ENCODE results near the gene SHANK1.

Gene SHANK1

DNA sequence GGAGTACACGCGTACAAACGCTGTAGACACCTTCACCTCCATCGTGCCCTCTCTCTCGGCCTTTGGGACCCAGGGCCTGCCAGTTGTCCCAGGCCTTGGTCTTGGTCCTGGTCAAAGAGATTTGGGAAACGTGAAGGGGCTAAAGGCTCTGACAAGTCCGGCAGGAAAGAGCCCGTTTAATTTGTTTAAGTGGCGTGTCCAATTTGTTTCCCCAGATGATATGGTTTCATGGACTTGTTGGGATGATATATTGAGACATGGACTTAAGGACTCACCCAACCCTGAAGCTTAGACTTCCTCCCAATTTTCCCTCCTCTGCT lies 6.3 kb upstream of the SHANK1 start:
- no peak for DNase-seq

DNA sequence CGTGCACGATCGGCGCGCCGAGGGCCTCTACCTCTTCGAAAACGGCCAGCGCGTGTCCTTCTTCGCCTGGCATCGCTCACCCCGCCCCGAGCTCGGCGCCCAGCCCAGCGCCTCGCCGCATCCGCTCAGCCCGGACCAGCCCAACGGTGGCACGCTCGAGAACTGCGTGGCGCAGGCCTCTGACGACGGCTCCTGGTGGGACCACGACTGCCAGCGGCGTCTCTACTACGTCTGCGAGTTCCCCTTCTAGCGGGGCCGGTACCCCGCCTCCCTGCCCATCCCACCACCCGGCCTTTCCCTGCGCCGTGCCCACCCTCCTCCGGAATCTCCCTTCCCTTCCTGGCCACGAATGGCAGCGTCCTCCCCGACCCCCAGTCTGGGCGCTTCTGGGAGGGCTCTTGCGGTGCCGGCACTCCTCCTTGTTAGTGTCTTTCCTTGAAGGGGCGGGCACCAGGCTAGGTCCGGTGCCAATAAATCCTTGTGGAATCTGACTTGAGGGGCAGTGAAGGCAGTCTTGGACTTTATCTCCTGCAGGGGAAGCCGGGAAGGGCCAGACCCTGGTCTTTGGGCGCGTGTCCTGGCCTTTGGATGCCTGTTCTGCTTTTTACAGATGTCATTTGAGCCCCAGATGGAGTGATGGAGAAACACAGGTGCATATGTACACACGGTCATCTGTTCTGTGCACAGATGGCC lies 5.8 kb upstream of the SHANK1 start:
- no peak for DNase-seq

DNA sequence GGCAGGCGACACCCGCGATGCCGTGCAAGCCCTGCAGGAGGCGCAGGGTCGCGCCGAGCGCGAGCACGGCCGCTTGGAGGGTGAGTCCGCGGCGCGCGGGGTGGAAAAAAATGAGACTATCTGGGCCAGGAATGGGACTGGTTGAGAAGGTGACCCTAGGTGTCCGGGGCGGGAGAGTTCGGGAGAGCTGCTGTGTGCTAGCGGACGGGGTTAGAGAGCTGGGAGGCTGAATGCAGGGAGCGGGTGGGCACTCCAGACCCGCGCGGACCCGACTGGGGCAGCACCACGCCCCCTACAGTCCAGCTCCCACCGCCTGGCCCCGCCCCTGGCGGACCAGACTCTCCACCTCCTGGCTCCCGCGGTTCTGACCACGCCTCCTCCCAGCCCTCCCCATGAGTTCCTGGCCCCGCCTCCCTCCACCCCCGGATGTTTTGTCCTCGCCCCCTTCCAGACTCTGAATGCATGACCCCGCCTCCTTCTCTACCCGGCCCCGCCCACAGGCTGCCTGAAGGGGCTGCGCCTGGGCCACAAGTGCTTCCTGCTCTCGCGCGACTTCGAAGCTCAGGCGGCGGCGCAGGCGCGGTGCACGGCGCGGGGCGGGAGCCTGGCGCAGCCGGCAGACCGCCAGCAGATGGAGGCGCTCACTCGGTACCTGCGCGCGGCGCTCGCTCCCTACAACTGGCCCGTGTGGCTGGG lies 5.1 kb upstream of the SHANK1 start:
- no peak for DNase-seq

DNA sequence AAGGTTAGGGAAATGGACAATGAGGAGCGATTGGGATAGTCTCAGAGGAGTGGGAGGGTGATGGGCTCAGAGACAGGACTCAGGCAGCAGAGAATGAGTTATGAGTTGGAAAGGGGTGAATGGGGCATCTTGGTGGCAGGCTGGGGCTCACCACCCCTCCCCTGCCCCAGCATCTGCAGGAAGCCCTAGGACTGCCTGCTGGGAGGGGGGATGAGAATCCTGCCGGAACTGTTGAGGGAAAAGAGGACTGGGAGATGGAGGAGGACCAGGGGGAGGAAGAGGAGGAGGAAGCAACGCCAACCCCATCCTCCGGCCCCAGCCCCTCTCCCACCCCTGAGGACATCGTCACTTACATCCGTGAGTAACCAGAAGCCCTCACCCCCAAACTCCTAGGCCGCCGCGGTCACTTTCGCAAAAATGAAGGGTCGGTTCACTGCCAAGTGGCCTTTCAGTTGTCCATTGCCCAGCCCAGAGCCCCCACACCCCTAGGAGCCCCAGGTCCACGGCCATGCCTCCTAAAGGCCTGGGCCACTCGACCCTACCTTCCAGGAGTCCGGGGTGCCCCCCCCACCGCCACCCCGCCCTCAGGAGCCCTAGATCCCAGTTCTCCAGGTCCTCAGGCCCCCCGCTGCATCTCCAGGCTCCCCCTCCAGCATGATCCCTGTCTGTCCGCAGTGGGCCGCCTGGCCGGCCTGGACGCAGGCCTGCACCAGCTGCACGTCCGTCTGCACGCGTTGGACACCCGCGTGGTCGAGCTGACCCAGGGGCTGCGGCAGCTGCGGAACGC lies 4.3 kb upstream of the SHANK1 start:
- no peak for DNase-seq

DNA sequence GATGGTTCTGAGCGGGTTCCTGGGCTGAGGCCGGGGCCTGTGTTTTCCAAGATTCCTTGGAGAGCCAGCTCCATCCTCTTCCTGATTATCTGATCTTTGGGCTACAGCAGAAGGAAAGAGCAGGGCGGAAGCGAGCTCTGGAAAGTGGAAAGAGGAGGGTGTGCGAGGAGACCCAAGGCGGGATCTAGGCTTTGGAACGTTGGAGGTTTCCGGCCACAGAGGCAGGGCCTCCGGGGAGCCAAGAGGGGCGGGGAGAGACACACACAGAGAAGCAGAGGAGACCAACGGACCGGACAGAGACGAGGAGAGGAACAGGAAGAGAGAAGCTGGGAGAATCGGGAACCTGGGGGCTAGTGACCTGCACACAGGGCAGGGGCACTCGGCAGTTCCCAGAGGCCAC lies 3.5 kb upstream of the SHANK1 start, which contains the start of gene CLEC11A:
CLEC11A (plus strand) TSS at position 296 of the 400 bp plus-strand sequence. CDS start 162 bp downstream, outside the sequence.
- no peak for DNase-seq

DNA sequence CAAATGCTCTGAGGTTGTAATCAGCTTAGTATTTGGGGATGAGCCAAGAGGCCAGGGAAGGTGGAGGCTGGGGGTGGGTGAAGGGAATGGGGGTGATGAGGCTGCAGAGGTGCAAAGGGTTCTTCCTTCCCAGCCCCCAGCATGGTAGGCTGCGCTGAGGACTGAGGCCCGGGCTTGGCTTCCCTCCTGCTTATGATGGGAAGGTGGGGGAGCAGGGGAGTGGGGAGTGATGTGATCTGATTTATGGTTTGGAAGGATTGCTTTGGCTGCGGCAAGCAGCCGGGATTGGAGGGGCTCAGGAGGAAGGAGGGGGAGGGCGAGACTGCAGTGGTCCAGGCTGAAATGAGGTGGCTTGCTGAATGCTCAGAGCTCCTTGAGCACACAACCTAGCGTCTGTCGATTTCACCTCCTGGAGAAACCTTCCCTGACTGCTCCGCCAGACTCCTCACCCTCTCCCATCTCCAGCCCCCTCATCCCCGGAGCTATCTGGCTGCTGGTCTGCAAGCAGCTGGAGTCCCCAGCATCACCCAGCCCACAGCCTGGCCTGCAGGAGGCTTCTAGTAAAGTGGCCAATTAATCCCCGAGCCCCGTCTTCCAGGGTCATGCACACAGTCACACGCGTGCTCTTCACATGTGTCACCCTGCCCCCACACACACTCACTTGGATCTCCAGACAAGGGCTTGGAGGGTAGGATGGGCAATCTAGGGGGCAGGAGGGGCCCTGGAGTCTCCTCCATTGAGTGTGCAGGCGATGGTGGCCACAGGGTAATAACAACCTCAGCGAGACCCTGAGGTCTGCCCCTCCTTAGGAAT lies 2.8 kb upstream of the SHANK1 start:
- DNase-seq = no peak

DNA sequence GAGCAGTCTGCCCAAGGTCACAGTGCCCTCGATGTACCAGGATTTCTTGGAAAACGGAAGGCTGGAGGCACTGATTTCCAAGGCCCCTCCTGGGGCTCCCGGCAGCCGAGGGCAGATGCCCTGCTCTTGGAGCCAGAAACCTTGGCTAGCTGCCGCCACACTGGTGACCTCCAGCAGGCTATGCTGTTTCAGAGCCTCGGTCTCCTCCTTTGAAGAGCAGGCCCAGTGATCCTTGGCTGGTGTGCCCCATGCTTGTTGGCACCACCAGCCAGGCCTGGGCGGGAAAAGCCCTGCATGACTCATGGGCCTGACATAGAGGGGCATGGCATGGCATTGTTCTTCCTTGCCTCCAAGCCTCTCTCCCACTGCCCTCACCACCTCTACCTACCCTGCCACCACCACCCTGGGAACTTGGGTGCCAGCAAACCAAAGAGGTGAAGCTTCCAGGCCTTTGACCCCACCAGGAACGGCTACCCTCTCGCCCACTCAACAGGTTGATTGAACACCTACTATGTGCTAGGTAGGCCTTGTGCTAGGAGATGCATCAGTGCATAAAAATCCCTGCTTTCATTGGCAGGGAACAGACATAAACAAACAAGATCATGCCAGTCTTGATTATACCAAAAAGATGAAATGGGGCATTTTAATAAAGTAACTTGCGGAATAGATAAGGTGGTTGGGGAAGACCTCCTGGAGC lies 2.0 kb upstream of the SHANK1 start:
- no peak for DNase-seq

DNA sequence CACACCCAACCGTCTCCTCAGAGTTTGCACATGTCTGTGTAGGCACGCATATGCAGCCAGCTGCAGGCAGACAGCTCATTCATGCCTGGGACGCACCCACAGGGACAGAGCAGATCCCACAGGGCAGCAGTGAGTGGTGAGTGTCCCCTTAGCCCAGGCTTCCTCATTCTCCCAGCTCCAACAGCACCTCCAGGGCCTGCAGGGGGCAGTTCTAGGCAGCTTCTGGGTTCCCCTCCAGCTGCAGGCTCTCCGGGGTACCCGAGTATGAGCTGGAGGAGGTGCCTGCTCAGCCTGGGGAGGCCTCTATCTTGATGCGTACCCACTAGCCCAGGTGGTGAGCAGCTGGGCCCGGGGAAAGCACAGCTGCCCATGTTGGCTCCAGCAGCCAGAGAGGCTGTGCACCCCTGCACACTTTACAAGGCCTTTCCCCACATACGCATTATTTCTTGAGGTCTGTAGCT lies 1.3 kb upstream of the SHANK1 start:
- DNase-seq = no peak

DNA sequence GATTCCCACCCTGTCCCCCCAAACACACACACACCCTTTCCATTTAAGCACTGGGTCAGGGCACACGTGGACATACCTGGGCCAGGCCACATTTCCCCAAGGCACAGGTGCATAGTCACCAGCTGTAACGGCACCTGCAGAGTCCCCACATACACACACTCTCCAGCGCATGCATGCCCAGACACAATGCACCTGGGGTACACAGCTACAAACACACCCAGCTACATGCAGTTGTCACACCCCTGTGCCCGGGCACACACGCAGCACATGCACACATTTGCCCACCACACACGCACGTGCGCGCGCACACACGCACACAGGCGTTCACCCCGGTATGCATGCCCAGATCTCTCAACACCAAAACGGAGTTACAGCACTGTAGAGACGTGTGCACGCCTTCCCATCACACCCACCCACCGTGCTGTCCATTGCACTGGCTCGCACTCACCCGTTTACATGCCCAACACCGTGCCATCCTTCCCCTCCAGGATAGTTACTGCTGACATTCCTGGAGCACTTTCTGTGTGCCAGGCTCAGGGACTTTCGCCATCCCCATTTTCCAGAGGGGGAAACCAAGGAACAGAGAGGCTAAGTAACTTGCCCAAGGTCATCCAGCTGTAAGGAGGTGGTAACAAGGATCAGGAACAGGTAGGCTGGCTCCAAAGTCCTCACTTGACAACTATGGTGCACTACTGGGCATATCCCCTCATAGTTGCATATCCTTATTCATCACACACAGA lies 749 bp upstream of the SHANK1 start:
- DNase-seq = no peak

DNA sequence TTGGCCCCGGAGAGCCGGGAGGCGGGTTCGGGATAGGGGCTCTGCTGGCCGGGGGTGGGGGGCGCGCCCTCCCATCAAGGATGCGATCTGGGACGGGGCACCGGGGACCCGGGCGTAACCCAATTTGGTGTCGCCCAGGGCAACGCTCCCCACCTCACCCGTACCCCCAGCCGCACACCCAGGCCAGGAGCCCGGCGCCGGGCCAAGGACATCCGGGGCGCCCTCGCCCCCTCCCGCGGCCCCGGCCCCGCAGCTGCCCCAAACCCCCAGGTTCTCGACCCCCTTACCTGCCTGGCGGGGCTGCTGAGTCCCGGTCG lies 525 bp downstream of the SHANK1 start:
- DNase-seq = no peak

DNA sequence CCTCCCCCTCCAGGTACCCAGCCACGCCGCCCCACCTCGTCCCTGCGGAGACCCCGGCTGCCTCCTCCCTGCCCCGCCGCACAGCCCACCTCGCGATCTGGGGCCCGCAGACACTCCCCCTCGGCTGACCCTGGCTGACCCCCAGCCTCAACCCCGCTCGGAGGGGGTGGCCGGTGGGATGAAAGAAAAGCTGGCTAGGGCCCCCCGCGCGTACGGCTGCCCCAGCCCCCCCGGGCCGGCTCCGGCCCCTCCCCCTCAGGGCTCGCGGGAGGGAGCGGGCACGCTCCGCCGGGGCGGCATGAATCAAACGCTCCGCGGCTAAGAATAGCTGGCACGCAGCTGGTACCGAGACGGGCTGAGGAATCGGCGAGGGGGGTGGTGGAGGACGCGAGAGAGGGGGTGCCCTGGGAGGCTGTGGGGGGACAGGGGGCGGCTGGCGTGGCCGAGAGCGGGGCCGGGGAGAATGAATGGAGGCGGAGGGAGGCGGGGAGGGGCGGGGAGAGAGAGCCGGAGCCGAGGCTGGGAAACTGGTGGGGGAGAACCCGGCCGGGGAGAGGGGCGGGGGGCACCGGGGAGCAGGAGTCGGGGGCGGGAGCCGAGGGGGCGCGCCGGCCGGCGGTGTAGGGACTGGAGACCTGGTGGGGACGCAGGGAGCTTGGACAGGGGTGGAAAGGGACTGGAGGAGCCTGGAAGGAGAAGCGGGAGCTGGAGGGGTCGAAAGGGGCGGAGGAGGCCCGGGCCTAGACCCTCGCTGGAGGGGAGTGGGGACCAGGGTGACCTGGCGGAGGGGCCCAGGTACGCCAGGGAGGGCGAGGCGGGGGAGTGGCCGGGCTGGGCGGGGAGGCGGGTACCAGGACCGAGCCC lies 1.1 kb downstream of the SHANK1 start:
- DNase-seq = no peak

DNA sequence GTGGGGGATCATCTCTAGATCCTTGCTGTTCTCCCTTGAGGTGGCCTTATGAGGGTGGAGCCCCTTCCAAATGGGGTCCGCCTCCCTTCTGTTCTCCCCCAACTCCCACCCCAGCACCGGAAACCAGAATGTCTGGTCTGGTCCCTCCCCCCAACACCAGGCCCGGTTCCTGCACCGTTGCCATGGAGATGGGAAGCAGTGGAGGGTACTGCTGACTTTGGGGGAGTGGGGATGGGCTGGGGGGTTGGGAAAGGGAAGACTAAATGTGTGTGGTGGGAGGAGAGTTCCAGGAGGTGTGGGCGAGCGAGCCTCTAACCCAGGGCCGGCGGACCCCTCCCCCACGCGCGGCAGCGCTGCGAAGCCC lies 1.7 kb downstream of the SHANK1 start:
- DNase-seq = no peak

DNA sequence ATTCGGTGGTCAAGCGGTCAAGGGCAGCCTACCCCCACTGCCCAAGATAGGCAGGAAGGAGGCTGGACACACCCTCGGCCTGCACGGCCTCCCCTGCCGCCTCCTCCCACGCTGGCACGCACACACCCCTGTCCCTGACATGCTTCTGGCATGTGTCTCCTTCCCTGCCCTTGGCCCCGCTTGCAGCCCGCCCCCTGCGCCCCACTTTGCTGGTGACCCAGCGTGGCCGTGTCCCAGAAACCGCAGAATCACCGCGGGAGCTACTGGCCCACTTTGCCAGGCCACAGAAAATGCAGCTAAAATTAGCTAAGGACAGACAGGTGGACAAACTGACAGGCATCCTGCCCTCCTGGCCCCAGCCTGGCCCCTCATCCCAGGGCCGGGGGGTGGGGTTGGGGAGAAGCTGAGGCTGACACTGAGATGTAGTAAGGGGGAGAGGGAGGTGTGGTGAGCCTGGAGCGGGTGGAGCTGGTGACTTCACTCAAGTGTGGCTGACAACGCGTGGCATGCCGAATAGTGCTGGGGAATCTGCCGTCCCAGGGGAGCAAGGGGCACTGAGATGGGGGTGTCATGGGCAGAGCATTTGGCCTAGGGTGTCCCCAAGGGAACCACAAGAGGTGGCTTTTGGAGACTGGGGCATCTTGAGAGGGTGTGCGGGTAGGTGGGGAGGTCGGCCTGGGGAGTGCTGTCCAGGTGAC lies 2.4 kb downstream of the SHANK1 start:
- no peak for DNase-seq

DNA sequence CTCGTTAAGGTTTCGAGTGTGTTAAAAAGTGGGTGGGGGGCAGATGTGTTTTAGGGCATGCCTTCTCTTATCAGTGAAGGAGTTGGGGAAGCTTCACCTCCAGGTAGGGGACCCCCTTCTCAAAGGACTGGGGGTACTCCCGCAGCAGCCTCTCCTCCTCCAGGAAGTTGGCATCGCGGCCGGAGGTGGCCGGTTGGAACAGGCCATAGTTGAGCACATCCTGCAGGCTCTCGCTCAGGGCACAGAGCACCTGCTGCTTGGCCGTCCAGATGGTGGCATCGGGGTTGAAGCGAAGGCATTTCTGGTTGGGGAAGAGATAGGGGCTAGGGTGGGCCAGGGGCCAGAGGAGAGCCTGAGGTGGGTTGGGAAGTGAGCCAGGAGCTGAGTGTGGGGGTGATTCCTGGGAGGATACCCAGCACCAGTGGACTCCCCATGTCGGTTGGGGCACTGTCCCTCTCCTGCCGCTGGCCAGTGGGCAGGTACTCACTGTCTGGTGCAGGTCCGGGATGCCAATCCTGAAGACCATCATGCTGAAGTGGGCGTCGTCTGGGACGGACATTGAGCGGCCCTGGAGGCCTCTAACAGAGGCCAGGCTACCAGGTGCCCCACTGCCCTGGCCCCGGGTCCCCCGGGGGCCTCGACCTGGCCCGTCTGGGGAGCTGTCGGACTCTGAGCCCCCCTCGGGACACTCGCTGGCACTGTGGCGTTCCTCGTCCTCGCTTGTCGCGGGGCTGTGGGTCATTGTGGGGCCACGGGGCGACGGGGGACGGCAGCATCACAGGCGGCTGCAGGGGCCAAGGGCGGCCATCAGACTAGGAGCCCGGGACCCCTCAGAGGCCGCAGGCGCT lies 3.2 kb downstream of the SHANK1 start:
- DNase-seq = no peak

DNA sequence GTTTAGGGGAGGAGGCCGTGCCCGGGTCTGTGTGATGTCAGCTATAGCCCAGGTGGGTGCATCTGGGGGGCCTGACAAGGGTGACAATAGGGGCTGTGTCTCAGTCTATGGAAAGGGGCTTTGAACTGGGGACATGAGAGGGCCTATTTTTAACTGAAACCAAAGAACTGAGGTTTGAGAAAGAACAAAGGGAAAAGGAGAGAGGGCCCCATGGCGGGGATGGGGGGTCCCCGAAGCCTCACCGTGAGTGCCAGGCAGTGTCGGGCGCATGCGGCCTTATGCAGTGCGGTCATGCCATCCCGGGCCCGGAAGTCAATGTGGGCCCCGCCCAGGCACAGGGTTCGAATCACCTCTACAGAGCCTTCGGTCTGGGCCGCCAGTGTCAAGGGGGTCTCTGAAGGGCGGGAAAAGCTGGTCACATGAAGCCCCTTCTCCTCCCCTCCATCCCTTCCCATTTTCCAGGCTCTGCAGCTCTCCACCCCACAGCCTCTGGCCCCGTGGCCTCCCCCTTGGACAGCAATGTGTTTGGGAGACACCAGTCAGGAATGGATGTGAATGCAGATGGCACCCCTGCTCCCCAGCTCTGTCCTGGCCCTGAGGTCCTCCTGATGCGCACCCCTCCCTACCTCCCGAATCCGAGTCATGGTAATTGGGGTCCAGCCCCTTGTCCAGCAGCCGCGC lies 5.9 kb downstream of the SHANK1 start:
- DNase-seq = no peak

DNA sequence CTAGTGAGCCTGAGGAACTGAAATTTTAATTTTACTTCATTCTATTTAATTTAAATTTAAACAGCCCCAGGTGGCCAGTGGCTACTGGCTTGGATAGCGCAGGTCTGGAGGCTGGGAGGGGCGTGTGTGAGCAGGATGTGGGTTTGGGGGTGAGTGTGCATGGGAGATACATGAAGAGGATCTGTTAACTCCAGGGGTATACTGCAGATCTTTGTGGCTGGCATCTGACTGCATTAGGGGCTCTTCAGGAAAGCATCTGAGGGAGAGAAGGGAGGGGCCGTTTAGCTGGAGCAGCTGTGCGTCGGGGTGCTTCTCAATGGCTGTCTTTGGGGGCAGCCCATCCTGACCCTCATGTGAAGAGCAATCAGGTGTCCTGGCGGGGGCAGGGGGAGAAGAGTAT lies 6.8 kb downstream of the SHANK1 start:
- no peak for DNase-seq

DNA sequence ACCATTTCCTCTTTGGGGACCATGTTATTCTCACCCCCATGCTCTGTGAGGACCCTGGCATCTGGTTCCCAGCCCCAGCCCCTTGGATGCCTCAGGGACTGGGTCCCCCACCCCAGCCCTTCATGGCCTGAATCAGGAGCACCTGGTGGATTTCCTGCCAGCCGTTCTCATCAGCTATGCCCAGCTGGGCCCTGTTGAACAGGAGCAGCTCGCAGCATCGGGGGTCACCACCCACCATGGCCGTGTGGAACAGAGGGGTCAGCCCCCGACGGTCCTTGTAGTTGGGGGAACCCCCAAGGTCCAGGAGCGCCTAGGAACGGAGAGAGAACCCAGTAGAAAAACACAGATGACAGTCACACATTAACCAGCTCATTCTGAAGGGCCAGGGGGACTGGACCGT lies 7.8 kb downstream of the SHANK1 start:
- no peak for DNase-seq

DNA sequence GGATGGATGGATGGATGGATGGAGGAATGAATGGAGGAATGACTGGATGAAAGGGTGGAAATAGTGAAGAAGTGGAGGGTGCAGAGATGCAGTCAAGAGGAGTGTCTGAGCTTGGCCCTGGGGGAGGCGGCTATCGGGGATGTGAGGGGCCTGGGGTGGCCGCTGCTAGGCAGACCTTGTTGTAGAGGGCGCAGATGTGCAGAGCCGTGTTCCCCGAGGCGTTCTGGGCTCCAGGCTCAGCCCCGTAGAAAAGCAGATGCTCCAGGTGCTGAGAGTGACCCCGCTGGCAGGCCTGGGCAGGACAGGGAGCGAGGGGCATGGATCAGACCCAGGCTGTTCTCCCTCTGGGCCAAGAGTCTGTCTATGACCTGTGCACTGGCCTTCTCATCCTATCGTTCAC lies 8.4 kb downstream of the SHANK1 start:
- DNase-seq = no peak

DNA sequence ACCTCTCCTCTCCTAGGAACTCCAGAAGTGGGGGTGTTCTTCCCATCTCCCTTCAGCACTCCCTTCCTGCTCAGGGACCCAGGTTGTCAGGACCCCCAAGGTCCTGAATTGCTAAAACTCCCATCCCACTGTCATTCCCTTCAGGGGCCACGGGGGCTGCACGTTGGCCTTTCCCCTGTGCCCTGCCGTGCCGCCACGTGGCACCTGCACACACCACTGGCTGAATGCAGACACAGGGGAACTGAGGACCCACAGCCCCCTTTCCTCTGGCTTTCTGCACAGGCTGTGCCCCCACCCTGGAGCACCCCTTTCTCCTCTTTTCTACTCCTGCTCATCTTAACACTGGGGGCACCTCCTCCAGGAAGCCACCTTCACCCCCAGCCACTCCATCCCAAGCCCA lies 9.0 kb downstream of the SHANK1 start:
- no peak for DNase-seq
